NCI-H526 (cell line): ENCODE results near the gene DACT3.

Experiments
- DNase-seq, 2 experiments: peaks; one replicate each; lab custom pipeline; 2025; lab: John Stamatoyannopoulos, UW

The DACT3 gene

DNA sequence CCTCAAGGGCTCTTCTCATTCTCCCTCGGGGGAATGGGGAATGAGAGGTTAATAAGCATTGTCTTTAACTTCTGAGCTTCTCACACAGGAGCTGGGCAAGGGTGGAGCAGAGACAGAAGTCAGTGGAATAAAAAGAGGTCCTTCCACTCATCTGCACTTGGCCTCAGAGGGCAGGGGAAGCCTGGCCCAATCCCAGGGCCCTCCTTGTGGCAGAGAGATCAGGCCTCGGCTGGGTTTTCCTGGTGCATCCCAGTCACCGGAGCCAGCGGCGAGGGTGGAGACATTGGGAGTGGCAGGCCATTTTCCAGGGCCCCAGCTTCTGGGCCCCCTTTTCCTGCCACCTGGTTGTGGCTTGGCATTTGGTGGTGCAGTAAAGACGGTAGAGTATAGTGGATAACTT lies 49.2 kb downstream of the DACT3 start:
- DNase-seq: no peak

DNA sequence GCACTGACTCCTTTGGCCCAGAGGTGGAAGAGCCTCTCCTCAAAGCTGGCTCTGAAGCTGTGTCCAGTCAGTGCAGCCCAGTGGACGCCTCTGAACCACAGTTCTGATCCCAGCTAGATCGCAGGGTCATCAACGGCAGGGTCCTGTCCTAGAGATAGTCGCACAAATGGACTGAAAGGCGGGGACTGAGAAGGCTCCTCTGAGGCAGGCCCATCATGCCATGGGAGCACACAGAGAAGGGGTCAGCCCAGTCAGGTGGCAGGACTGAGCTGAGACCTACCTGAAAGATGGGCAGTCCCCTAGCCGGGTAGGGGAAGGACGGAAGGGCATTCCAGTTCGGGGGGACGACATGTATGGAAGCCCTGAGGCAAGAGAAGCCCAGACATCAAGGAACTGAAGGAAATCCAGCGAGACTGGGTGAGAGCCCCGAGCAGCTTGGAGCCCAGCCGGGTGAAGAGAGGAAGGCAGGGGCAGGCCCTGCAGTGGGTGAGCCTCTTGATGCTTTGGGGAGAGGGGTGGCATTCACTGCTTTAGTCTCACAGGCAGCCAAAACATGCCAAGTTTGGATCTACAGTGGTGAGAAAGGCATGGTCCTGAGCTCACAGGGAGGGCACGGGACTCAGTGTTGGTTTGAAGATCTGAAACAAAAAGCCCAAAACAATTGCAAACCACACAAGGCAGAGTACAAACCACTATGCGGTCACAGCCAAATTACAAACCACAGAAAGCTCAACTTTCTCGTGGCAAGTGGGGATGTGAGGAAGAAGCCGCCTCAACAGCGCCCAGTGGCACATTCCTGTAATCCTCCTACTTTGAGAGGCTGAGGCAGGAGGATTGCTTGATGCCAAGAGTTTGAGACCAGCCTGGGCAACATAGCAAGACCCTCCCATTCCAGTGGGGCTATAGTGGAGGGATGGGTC lies 49.9 kb downstream of the DACT3 start:
- no peak for DNase-seq

DNA sequence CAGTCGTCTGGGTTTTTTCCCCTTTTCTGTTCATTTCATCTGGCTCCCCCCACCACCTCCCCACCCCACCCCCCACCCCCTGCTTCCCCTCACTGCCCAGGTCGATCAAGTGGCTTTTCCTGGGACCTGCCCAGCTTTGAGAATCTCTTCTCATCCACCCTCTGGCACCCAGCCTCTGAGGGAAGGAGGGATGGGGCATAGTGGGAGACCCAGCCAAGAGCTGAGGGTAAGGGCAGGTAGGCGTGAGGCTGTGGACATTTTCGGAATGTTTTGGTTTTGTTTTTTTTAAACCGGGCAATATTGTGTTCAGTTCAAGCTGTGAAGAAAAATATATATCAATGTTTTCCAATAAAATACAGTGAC lies 50.6 kb downstream of the DACT3 start:
- DNase-seq: no peak

- no peak for DNase-seq
Observed at GRCh38 chr19:46609511-46610412, 51.2 kb downstream of the DACT3 start.

- DNase-seq: no peak
Observed at GRCh38 chr19:46608581-46609345, 52.2 kb downstream of the DACT3 start.

GRCh38 chr19:46608178-46608577 lies 52.8 kb downstream of the DACT3 start:
- DNase-seq: no peak

DNA sequence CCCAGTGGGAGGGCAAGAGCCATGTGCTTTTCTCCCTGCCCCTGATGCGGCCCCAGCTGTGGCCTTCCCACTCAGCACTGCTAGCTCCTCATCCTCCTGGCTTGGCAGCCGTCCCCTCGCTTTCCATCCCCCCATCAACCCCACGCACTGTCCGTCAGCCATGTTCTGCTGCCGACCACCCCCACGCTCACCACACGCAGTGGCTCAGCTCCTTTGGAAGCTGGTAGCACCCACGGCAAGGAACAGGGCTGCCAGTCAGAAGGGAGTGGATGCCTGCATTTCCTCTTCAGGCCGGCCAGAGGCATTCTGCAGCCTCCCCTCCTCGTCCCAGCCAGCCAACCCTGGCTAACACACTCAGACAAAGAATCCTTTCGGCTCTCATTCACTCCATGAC lies 53.5 kb downstream of the DACT3 start:
- no peak for DNase-seq

- no peak for DNase-seq
Observed at GRCh38 chr19:46606681-46607447, 54.1 kb downstream of the DACT3 start.

DNA sequence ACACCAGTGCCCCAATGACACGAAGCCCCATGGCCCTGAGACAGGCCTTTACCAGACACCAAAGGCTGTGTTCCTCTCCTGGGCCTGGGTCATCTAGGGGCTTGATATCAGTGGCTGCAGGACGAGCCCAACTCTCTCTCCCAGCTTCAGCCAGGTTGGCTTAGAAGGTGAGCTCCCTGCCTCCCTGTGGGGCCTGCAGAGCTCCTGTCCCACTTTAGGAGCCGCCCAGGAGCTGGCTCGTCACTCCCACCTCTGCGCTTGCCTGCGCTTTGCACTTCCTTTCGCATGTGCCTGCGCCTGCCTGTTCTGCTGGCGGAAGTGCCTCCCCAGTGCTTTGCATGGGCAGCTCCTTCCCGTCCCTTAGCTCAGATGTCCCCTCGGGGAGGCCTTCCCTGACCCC lies 55.0 kb downstream of the DACT3 start:
- DNase-seq: no peak

DNA sequence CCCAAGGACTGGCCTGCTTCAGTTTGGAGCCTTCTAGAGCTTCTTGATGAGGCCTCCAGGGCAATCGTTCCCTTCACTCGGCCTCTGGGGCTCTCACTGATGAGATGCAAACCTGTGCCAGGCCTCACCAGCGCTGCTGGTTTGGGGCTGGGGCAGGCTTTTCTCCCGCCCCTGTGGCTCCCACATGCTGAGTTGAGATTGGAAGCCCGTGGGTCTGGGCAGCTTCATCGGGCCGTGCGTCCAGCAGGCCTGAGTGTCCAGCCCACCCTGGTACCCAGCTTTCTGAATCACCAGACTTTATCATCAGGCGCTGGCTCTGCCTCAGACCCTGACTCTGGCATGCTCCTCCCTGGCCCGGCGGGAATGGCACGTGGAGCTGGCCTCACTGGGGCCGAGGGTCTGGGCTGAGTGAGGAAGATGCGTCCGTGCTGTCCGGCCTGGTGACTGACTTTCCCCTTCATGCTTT lies 55.6 kb downstream of the DACT3 start:
- no peak for DNase-seq

GRCh38 chr19:46604781-46605355 lies 56.1 kb downstream of the DACT3 start:
- no peak for DNase-seq

GRCh38 chr19:46603752-46604231 lies 57.2 kb downstream of the DACT3 start:
- DNase-seq: no peak

DNA sequence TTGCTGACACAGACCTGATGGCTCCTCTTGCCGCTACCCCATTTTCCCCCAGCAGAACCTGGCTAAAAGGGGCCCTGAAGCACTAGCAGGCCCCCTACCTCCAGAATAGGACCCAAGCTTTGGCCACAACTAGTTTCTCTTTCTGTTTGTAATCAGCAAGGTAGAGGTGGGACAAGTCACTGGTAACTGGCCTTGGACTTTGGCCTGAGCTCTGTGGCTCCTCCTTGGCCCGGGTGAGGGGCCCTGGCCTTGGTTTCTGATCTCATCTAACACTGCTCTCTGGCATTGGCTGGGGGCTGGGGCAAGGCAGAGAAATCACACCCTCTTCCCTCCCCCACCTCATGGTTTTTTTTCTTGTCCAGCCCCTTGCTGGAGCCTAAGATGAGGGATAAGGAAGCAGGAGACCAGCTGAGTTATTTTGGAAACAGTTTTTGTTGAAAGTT lies 57.8 kb downstream of the DACT3 start:
- peak in 1 of 2 experiments; percentile 23 for DNase-seq

DNA sequence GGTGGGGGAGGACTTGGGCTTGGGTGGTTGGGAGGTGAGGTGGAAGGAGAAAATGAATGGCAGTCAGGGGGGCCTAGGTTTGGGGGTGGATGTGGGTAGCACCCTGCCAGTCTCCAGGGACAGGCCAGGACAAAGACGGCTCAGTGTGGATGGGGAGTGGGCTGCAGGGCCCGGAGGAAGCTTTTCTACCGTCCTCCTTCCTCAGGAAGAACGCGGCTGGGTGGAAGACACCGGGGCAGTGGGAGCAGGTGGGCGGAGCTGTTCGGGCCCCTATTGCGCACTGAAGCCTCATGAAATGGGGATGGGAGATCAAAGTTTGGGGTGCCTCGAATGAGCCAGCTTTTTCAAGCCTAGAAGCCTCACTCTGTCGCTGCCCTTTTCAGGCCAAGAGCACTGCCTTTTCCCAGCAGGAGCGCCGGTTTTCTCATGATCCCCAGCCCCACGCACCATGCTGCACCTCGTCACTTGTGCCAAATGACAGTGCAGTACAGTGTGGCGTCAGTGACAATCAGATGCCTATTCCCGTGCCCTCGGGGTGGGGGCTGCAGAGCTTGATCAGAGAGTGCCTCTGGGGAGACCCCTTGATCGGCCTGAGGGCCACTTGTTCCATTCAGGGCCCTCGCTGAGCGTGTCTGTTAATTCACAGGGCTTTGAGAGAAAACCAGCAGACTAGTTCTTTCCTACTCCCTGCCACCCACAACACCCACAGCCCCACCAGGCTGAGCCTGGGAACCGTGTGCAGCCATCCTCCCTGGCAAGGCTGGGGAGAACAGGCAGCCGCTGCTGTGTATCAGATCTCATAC lies 58.4 kb downstream of the DACT3 start:
- DNase-seq: no peak

DNA sequence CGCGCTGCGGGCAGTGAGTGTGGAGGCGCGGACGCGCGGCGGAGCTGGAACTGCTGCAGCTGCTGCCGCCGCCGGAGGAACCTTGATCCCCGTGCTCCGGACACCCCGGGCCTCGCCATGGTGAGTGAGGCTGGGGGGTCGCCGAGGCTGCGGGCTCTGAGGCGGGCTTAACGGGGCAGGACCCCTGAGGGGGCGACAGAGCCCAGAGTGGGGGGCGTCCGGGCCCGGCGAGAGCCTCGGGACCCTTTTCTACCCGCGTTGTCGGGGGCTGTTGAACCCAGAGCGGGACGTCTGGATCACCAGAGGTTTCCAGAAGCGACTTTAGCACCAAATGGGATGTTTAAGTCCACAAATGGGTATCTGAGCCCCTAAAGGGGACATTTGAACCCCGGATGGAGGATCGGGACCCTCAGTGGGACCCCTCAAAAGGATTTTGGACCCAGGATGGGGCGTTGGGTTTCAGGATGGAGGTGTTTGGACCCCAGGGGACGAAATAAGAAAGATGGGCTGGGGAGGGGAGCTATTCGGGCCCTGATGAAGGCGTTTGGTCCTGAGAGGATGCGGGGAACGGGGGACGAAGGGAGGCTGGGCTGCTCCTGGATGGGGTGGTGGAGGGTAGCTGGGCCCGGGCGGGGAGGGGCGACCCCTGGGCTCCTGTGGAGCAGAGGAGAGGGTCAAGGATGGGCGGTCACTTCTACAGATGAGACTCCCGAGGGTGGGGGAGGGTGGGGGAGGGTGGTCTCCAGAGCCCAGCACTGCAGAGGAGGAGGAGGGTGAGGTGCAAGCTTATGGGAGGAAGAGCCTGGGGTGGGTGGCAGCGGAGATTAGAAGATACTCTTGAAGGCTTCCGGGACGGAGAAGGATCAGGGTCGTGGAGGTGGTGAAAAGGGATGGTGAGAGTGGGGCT lies 59.4 kb downstream of the DACT3 start, which contains the start of gene CALM3:
TSS of gene CALM3 (plus strand) at position 13 of the 907 bp plus-strand sequence. CDS start at position 118, 105 bp downstream.
- peak in 1 of 2 experiments; percentile 38 for DNase-seq

DNA sequence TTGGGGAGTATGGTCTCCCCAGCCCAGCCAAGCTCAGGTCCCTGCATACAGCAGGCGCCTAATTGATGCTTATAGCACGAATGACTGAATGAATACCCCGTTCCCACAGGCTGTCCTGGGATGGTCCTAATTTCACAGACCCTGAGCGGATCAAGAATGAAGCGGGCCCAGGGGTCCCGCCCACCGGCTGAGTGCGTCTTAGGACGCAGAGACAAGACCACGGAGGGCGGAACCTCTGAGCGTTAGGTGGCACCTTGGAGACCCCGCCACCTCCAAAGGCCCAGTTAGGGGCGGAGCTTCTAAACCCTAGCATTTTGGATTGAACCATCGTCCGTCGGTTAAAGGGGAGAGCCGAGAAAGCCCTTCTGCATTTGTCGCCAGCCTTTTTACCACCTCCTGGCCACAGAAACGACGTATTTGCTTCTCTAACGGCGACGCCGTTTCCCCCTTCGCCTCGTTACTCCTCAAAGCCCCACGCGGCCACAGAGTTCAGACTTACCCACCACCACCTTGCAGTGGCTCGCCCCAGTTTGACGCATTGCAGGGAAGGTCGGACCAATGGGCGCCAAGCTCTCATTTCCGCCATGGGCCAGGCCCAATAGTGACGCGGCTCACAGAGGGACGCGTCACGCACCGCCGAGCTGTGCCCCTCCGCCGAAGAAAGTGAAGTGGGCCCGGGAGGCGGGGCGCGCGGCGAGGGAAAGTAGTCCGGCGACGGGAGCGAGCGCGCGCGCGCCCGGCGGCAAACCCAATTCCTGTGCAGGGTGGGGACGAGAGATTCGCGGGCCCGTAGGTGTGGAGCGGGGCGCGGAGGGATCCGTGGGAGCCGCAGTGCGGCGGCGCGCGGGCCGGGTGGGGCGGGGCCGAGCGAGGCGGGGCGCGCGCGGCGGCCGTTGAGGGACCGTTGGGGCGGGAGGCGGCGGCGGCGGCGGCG lies 60.3 kb downstream of the DACT3 start:
- peak; percentile 94 to 98 for DNase-seq

- no peak for DNase-seq
Observed at GRCh38 chr19:46599716-46600373, 61.1 kb downstream of the DACT3 start.
